Measurements from ENCODE around the gene PDE9A.

PDE9A gene

DNA sequence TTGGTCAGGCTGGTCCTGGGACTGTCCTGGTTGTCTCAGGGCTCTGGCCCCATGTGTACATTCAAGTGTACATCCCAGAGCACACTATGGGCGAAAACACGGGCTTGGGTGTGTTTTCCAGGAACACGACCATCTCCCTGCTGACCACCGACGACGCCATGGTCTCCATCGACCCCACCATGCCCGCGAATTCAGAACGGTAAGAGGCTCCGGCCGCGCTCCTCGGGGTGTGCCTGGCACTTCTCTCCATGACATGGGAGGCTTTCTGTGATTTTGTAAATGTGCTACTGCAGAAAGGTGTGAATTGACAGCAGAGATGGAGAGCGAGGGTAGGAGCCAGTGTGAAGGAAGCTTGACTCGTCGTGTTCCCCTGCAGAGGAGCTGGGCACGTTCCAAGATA, 34.4 kb downstream of the PDE9A start:
- no peaks in the 10 kb centered on the region for H4K20me1 ChIP-seq (ENCODE audit: insufficient read depth, low read length)
- no peaks in the 10 kb centered on the region for H3K36me3 ChIP-seq (ENCODE audit: insufficient read depth, low read length)
- H3K4me3 ChIP-seq (ENCODE audit: low read depth in 1 of 2, low read length in 2 of 2) = no peak overlapping the region
- no peak overlapping the region for H3K27ac ChIP-seq (ENCODE audit: low read length)
- TF ChIP-seq, protein P1, sequence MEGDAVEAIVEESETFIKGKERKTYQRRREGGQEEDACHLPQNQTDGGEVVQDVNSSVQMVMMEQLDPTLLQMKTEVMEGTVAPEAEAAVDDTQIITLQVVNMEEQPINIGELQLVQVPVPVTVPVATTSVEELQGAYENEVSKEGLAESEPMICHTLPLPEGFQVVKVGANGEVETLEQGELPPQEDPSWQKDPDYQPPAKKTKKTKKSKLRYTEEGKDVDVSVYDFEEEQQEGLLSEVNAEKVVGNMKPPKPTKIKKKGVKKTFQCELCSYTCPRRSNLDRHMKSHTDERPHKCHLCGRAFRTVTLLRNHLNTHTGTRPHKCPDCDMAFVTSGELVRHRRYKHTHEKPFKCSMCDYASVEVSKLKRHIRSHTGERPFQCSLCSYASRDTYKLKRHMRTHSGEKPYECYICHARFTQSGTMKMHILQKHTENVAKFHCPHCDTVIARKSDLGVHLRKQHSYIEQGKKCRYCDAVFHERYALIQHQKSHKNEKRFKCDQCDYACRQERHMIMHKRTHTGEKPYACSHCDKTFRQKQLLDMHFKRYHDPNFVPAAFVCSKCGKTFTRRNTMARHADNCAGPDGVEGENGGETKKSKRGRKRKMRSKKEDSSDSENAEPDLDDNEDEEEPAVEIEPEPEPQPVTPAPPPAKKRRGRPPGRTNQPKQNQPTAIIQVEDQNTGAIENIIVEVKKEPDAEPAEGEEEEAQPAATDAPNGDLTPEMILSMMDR (IDR thresholded peaks at IDR 0.05; ENCODE audit: borderline replicate concordance, extremely low read depth, low read length, poor library complexity, severe bottlenecking) = no peak
- no peak for TF ChIP-seq EZH2 (IDR thresholded peaks at IDR 0.05; ENCODE audit: borderline replicate concordance, low read depth, low read length, severe bottlenecking)
- DNase-seq (no peak), ATAC-seq (ENCODE audit: insufficient read depth, low read depth) (no peak)
- H3K27me3 ChIP-seq (ENCODE audit: insufficient read depth, low read length, poor library complexity) = no peaks in the 10 kb centered on the region
- H3K9ac ChIP-seq (ENCODE audit: low read depth, low read length) = no peak overlapping the region
- no peaks in the 10 kb centered on the region for H3K9me3 ChIP-seq (ENCODE audit: insufficient read depth, low read length, severe bottlenecking)
- peaks cover 32% of the 10 kb centered on the region for H3K4me1 ChIP-seq (ENCODE audit: insufficient read depth, low read length)
- H3K4me2 ChIP-seq (ENCODE audit: insufficient read depth, low read length) = no peak overlapping the region
- no peaks in the 10 kb centered on the region for H3K79me2 ChIP-seq (ENCODE audit: insufficient read depth, low read length)
- no peak overlapping the region for H2AFZ ChIP-seq (ENCODE audit: low read depth, low read length)

DNA sequence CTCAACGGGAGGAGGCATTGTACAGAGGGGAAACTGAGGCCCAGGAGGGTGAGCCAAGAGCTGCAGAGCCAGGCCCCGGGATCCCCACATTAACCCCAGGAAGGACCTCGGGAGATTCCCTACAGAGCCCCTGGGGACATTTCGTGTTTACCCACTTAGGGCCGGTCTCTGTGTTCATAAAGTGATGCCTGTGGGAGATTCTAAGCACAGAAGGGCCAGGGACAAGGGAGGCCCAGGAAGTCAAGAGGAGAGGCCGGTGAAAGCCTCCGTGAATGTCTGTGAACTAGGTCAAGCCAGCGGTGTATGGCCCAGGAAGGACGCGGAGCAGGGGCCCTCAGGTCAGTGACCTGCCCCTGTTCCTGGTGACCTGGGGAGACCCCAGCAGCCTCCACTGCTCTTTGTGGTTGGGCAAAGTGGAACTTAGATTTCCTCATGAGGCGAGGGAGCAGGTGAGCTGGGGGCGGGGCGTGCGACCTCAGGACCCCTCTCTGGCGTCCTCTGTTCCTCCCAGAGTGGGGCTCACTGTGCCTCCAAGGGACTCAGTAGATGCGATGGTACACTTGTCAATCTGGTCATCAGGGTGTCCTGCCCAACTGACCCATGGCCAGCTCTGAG, 34.9 kb downstream of the PDE9A start:
- no peaks in the 10 kb centered on the region for H3K27me3 ChIP-seq (ENCODE audit: insufficient read depth, low read length, poor library complexity)
- no peak overlapping the region for H3K4me2 ChIP-seq (ENCODE audit: insufficient read depth, low read length)
- no peak overlapping the region for H2AFZ ChIP-seq (ENCODE audit: low read depth, low read length)

DNA sequence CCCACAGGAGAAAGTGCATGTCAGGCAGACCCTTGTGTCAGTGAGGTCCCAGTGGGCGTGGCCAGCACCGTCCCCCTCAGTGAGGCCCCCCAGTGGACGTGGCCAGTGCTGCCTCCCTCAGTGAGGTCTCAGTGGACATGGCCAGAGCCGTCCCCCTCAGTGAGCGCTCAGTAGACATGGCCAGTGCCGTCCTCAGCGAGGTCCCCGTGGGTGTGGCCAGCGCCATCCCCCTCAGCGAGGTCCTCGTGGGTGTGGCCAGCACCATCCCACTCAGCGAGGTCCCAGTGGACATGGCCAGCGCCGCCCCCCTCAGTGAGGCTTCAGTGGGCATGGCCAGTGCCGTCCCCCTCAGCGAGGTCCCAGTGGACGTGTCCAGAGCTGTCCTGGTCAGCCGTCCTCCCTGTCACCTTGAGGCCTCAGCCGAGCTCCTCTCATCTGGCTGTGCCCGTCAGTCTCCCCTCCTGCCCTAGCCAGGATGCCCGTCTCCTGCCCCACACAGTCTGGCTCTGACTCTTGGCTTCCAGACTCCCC, 35.5 kb downstream of the PDE9A start:
- H3K9ac ChIP-seq (ENCODE audit: low read depth, low read length) = no peak overlapping the region
- H3K79me2 ChIP-seq (ENCODE audit: insufficient read depth, low read length) = no peaks in the 10 kb centered on the region
- H3K4me1 ChIP-seq (ENCODE audit: insufficient read depth, low read length) = peaks cover 20% of the 10 kb centered on the region
- no peaks in the 10 kb centered on the region for H4K20me1 ChIP-seq (ENCODE audit: insufficient read depth, low read length)
- no peaks in the 10 kb centered on the region for H3K36me3 ChIP-seq (ENCODE audit: insufficient read depth, low read length)
- ATAC-seq (ENCODE audit: insufficient read depth, low read depth) (no peak), DNase-seq (no peak)
- no peak overlapping the region for H3K4me3 ChIP-seq (ENCODE audit: low read depth in 1 of 2, low read length in 2 of 2)
- no peaks in the 10 kb centered on the region for H3K27me3 ChIP-seq (ENCODE audit: insufficient read depth, low read length, poor library complexity)
- no peaks in the 10 kb centered on the region for H3K9me3 ChIP-seq (ENCODE audit: insufficient read depth, low read length, severe bottlenecking)
- no peak overlapping the region for H3K27ac ChIP-seq (ENCODE audit: low read length)
- H2AFZ ChIP-seq (ENCODE audit: low read depth, low read length) = no peak overlapping the region
- no peak overlapping the region for H3K4me2 ChIP-seq (ENCODE audit: insufficient read depth, low read length)
- no peak for TF ChIP-seq EZH2 (IDR thresholded peaks at IDR 0.05; ENCODE audit: borderline replicate concordance, low read depth, low read length, severe bottlenecking)
- TF ChIP-seq, protein P1 (IDR thresholded peaks at IDR 0.05; ENCODE audit: borderline replicate concordance, extremely low read depth, low read length, poor library complexity, severe bottlenecking) = peak; percentile 28

More for the DNA sequence above, 34.9 kb downstream of the PDE9A start:
- Histone ChIP-seq H3K79me2 (ENCODE audit: insufficient read depth, low read length) (no peaks in the 10 kb centered on the region), H3K4me1 (ENCODE audit: insufficient read depth, low read length) (peaks cover 26% of the 10 kb centered on the region), H3K4me3 (ENCODE audit: low read depth in 1 of 2, low read length in 2 of 2) (no peak overlapping the region), H3K9ac (ENCODE audit: low read depth, low read length) (no peak overlapping the region), H3K27ac (ENCODE audit: low read length) (no peak overlapping the region), H3K9me3 (ENCODE audit: insufficient read depth, low read length, severe bottlenecking) (no peaks in the 10 kb centered on the region), H4K20me1 (ENCODE audit: insufficient read depth, low read length) (no peaks in the 10 kb centered on the region), H3K36me3 (ENCODE audit: insufficient read depth, low read length) (no peaks in the 10 kb centered on the region)
- ATAC-seq (ENCODE audit: insufficient read depth, low read depth) (no peak), DNase-seq (no peak)
- TF ChIP-seq, protein P1 (IDR thresholded peaks at IDR 0.05; ENCODE audit: borderline replicate concordance, extremely low read depth, low read length, poor library complexity, severe bottlenecking) = no peak
- TF ChIP-seq EZH2 (IDR thresholded peaks at IDR 0.05; ENCODE audit: borderline replicate concordance, low read depth, low read length, severe bottlenecking) = no peak

Data from DND-41 (cell line).